DND-41 (cell line): ENCODE data around the gene RIN3.

Source experiments
- ATAC-seq: fragments of 200-7000 bp; cut with Tn5 transposase; 3 replicates; pipeline ENCODE4 v1.9.1; 2021; ENCODE audit warnings: low read depth; ENCODE audit not compliant: insufficient read depth
- DNase-seq: peaks from one replicate; pipeline ENCODE4 v3.0.0-alpha.2; 2020
- H2AFZ ChIP-seq: 2 replicates; pipeline ENCODE4 v1.6.0; 2012; ENCODE audit warnings: low read depth, low read length
- H3K27ac ChIP-seq: 2 replicates; pipeline ENCODE4 v1.5.1; 2012; ENCODE audit warnings: low read length, inconsistent platforms
- H3K27me3 ChIP-seq: fragments of 200-600 bp; sonication (generic); 2 replicates; pipeline ENCODE4 v1.6.0; 2012; ENCODE audit warnings: low read length, mild to moderate bottlenecking, inconsistent platforms; ENCODE audit not compliant: insufficient read depth, poor library complexity
- H3K36me3 ChIP-seq: 2 replicates; pipeline ENCODE4 v1.5.1; 2012; ENCODE audit warnings: low read length, inconsistent platforms; ENCODE audit not compliant: insufficient read depth
- H3K4me1 ChIP-seq: 2 replicates; pipeline ENCODE4 v1.5.1; 2012; ENCODE audit warnings: mild to moderate bottlenecking, low read length; ENCODE audit not compliant: insufficient read depth
- H3K4me2 ChIP-seq: 2 replicates; pipeline ENCODE4 v1.6.0; 2012; ENCODE audit warnings: mild to moderate bottlenecking, moderate library complexity, low read length, inconsistent platforms; ENCODE audit not compliant: insufficient read depth
- H3K4me3 ChIP-seq, 2 experiments: fragments of 200-600 bp in 1 of 2; shearing (Covaris generic) in 1 of 2; 2 replicates each; pipeline ENCODE4 v1.5.1; 2012 to 2016; ENCODE audit warnings: inconsistent platforms in 2 of 2, low read length in 2 of 2, mild to moderate bottlenecking in 2 of 2, low read depth in 1 of 2, moderate library complexity in 1 of 2
- H3K79me2 ChIP-seq: 2 replicates; pipeline ENCODE4 v1.6.0; 2012; ENCODE audit warnings: low read length, inconsistent platforms; ENCODE audit not compliant: insufficient read depth
- H3K9ac ChIP-seq: 2 replicates; pipeline ENCODE4 v1.6.0; 2012; ENCODE audit warnings: low read depth, mild to moderate bottlenecking, inconsistent platforms, low read length, moderate library complexity
- H3K9me3 ChIP-seq: 2 replicates; pipeline ENCODE4 v1.5.1; 2012; ENCODE audit warnings: low read length, moderate library complexity, mild to moderate bottlenecking, inconsistent platforms; ENCODE audit not compliant: insufficient read depth, severe bottlenecking
- H4K20me1 ChIP-seq: 2 replicates; pipeline ENCODE4 v1.6.0; 2012; ENCODE audit warnings: low read length; ENCODE audit not compliant: insufficient read depth
- CTCF ChIP-seq: IDR thresholded peaks from 2 replicates; pipeline ENCODE4 v1.5.1; 2012; ENCODE audit warnings: borderline replicate concordance, low read length, moderate library complexity, mild to moderate bottlenecking; ENCODE audit not compliant: poor library complexity, severe bottlenecking; ENCODE audit errors: extremely low read depth
- EZH2 ChIP-seq: IDR thresholded peaks from 3 replicates; pipeline ENCODE4 v1.6.1; 2012; ENCODE audit warnings: borderline replicate concordance, low read depth, mild to moderate bottlenecking, moderate library complexity, low read length, inconsistent platforms; ENCODE audit not compliant: severe bottlenecking

RIN3 gene

GRCh38 chr14:92587700-92588085 lies 74.1 kb downstream of the RIN3 start:
- no peak overlapping the region for H2AFZ ChIP-seq
- no peak overlapping the region for H3K4me3 ChIP-seq
- no peaks in the 10 kb centered on the region for H3K9me3 ChIP-seq
- H4K20me1 ChIP-seq: no peaks in the 10 kb centered on the region
- no peaks in the 10 kb centered on the region for H3K36me3 ChIP-seq
- ATAC-seq (no peak), DNase-seq (no peak)
- H3K27ac ChIP-seq: no peak overlapping the region
- no peak overlapping the region for H3K4me2 ChIP-seq
- TF ChIP-seq CTCF (no peak), EZH2 (no peak)
- H3K79me2 ChIP-seq: no peaks in the 10 kb centered on the region
- H3K4me1 ChIP-seq: peaks cover 5% of the 10 kb centered on the region; the same call in 1 of the 2 replicates
- no peak overlapping the region for H3K9ac ChIP-seq
- no peaks in the 10 kb centered on the region for H3K27me3 ChIP-seq

DNA sequence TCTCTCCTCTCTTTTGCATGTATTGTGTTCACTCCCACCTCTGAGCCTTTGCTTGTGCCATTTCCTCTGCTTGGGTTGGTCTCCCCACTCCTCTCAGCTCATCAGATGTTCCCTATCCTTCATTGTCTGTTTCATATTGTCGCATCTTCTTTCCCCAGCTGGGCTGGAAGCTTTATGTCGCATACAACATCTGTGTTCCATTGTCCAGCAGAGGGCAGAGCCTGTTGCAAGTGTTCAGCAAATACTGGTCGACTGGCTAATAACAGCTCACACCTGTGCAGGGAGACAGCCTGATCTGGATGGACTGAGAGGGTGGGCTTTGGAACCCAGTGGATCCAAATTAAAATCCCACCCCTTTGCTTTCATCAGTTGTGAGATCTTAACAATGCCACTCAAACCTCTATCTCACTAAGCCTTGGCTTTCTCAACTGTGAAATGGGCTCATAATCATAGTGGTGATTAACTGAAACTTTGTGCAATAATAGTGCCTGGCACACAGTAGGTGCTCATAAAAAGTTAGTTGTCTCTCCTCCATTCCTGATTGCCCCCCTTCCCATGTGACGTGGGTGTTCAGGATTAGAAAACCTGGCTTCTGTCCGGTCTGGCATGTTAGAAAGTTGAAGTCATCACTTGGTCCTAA lies 75.8 kb downstream of the RIN3 start:
- Histone ChIP-seq H2AFZ (no peak overlapping the region), H3K9ac (no peak overlapping the region), H3K4me1 (peaks cover 5% of the 10 kb centered on the region; the same call in 1 of the 2 replicates), H3K79me2 (no peaks in the 10 kb centered on the region), H3K27me3 (no peaks in the 10 kb centered on the region), H3K36me3 (no peaks in the 10 kb centered on the region), H4K20me1 (no peaks in the 10 kb centered on the region), H3K9me3 (no peaks in the 10 kb centered on the region), H3K27ac (no peak overlapping the region), H3K4me3 (no peak overlapping the region), H3K4me2 (no peak overlapping the region)
- no peak for DNase-seq
- peak; percentile 28 for TF ChIP-seq CTCF
- TF ChIP-seq EZH2: no peak
- no peak for ATAC-seq

- DNase-seq (no peak), ATAC-seq (no peak)
- Histone ChIP-seq H3K27me3 (no peaks in the 10 kb centered on the region), H3K4me2 (no peak overlapping the region), H3K9me3 (no peaks in the 10 kb centered on the region), H3K79me2 (no peaks in the 10 kb centered on the region), H3K36me3 (no peaks in the 10 kb centered on the region), H3K9ac (no peak overlapping the region), H3K4me1 (peaks cover 5% of the 10 kb centered on the region; the same call in 1 of the 2 replicates), H3K4me3 (no peak overlapping the region), H4K20me1 (no peaks in the 10 kb centered on the region), H2AFZ (no peak overlapping the region), H3K27ac (no peak overlapping the region)
- TF ChIP-seq CTCF: no peak
- no peak for TF ChIP-seq EZH2
Observed at GRCh38 chr14:92590176-92590575, 76.6 kb downstream of the RIN3 start.
